Jurkat, Clone E6-1 (cell line): ENCODE data around the gene SYNPO. TPM values are rescaled to one million over a fixed set of nuclear protein-coding genes. Genes with fewer than 3 reads are reported as not detected.

Experiments used
- DNase-seq: peaks from one replicate; pipeline ENCODE4 v3.0.0-alpha.2; 2011; ENCODE audit warnings: low read depth, low spot score
- H3K4me3 ChIP-seq: 2 replicates; pipeline ENCODE4 v1.5.1; 2011; ENCODE audit warnings: mild to moderate bottlenecking, low read length, control low read depth, moderate library complexity
- polyA plus RNA-seq: library from polyadenylated mRNA; unstranded; fragments of >200 nt; gene quantifications from one replicate; pipeline ENCODE4 v1.2.1, GENCODE V29; 2012; ENCODE audit warnings: missing spikeins; ENCODE audit not compliant: insufficient read length, insufficient read depth

The SYNPO gene
- 1.7 TPM for polyA plus RNA-seq

GRCh38 chr5:150640311-150641005 lies at the start of gene SYNPO:
Gene SYNPO (plus strand): TSS chr5:150640660. CDS start chr5:150648276, 7,616 bp downstream.
- DNase-seq: no peak
- no peak within 1 kb of the TSS for H3K4me3 ChIP-seq

GRCh38 chr5:150590979-150591695 lies 49.3 kb upstream of the SYNPO start:
- DNase-seq: no peak
- no peak overlapping the region for H3K4me3 ChIP-seq

- H3K4me3 ChIP-seq: no peak overlapping the region
- no peak for DNase-seq
These were observed 46.9 kb upstream of the SYNPO start for GRCh38 chr5:150593593-150593992.

- no peak overlapping the region for H3K4me3 ChIP-seq
- DNase-seq: no peak
These were observed 46.5 kb upstream of the SYNPO start for GRCh38 chr5:150593996-150594395.

- H3K4me3 ChIP-seq: no peak overlapping the region
- no peak for DNase-seq
These were observed 44.9 kb upstream of the SYNPO start for GRCh38 chr5:150595466-150596031.

GRCh38 chr5:150596313-150596712 lies 44.1 kb upstream of the SYNPO start:
- H3K4me3 ChIP-seq: no peak overlapping the region
- DNase-seq: no peak

GRCh38 chr5:150596826-150597225 lies 43.6 kb upstream of the SYNPO start:
- no peak for DNase-seq

GRCh38 chr5:150598006-150598405 lies 42.5 kb upstream of the SYNPO start:
- DNase-seq: no peak
- no peak overlapping the region for H3K4me3 ChIP-seq

More at GRCh38 chr5:150596826-150597225, 43.6 kb upstream of the SYNPO start:
- H3K4me3 ChIP-seq: no peak overlapping the region

- no peak overlapping the region for H3K4me3 ChIP-seq
- DNase-seq: no peak
These were observed 41.6 kb upstream of the SYNPO start for GRCh38 chr5:150598821-150599273.

- H3K4me3 ChIP-seq: no peak overlapping the region
- DNase-seq: no peak
These were observed 41.2 kb upstream of the SYNPO start for GRCh38 chr5:150599281-150599680.

GRCh38 chr5:150599917-150600511 lies 40.4 kb upstream of the SYNPO start:
- H3K4me3 ChIP-seq: no peak overlapping the region

GRCh38 chr5:150600616-150601490 lies 39.6 kb upstream of the SYNPO start:
- no peak for DNase-seq

More at GRCh38 chr5:150599917-150600511, 40.4 kb upstream of the SYNPO start:
- no peak for DNase-seq

GRCh38 chr5:150601491-150602345 lies 38.7 kb upstream of the SYNPO start:
- DNase-seq: no peak
- H3K4me3 ChIP-seq: no peak overlapping the region

More at GRCh38 chr5:150600616-150601490, 39.6 kb upstream of the SYNPO start:
- H3K4me3 ChIP-seq: no peak overlapping the region

GRCh38 chr5:150603052-150603451 lies 37.4 kb upstream of the SYNPO start:
- no peak overlapping the region for H3K4me3 ChIP-seq
- DNase-seq: no peak

GRCh38 chr5:150603491-150603890 lies 37.0 kb upstream of the SYNPO start:
- no peak overlapping the region for H3K4me3 ChIP-seq
- DNase-seq: no peak

GRCh38 chr5:150604010-150604409 lies 36.5 kb upstream of the SYNPO start:
- DNase-seq: no peak
- H3K4me3 ChIP-seq: no peak overlapping the region

GRCh38 chr5:150604894-150605440 lies 35.5 kb upstream of the SYNPO start:
- DNase-seq: no peak

GRCh38 chr5:150605546-150605945 lies 34.9 kb upstream of the SYNPO start:
- no peak overlapping the region for H3K4me3 ChIP-seq
- DNase-seq: no peak

More at GRCh38 chr5:150604894-150605440, 35.5 kb upstream of the SYNPO start:
- no peak overlapping the region for H3K4me3 ChIP-seq
